ENCODE measurements around the gene ACYP1.

Gene ACYP1

GRCh38 chr14:75063491-75064204 is at the start of gene ACYP1:
Gene ACYP1, minus strand, starts transcription at chr14:75064024. Its CDS starts 471 bp downstream, at chr14:75063553.
- peak; percentile 69 to 89 (median 78) for DNase-seq

- DNase-seq = no peak
These were observed 46.1 kb upstream of the ACYP1 start for GRCh38 chr14:75109877-75110276.

GRCh38 chr14:75107186-75107585 is 43.4 kb upstream of the ACYP1 start:
- no peak for DNase-seq

GRCh38 chr14:75101491-75101890 is 37.7 kb upstream of the ACYP1 start:
- no peak for DNase-seq

- DNase-seq = no peak
These were observed 34.9 kb upstream of the ACYP1 start for GRCh38 chr14:75098682-75099081.

GRCh38 chr14:75098212-75098611 is 34.4 kb upstream of the ACYP1 start:
- no peak for DNase-seq

GRCh38 chr14:75096959-75097358 is 33.1 kb upstream of the ACYP1 start:
- DNase-seq = no peak

- no peak for DNase-seq
These were observed 31.9 kb upstream of the ACYP1 start for GRCh38 chr14:75095690-75096089.

GRCh38 chr14:75094896-75095295 is 31.1 kb upstream of the ACYP1 start:
- no peak for DNase-seq

GRCh38 chr14:75092698-75093097 is 28.9 kb upstream of the ACYP1 start:
- no peak for DNase-seq

GRCh38 chr14:75091251-75091650 is 27.4 kb upstream of the ACYP1 start:
- DNase-seq = no peak

GRCh38 chr14:75090353-75090752 is 26.5 kb upstream of the ACYP1 start:
- no peak for DNase-seq

- DNase-seq = peak; percentile 2 to 5 (median 2)
These were observed 24.9 kb upstream of the ACYP1 start for GRCh38 chr14:75088566-75089373.

- no peak for DNase-seq
These were observed 24.3 kb upstream of the ACYP1 start for GRCh38 chr14:75088153-75088552.

GRCh38 chr14:75084513-75084912 is 20.7 kb upstream of the ACYP1 start:
- DNase-seq = no peak

- no peak for DNase-seq
These were observed 19.4 kb upstream of the ACYP1 start for GRCh38 chr14:75083271-75083670.

- no peak for DNase-seq
These were observed 17.9 kb upstream of the ACYP1 start for GRCh38 chr14:75081660-75082229.

GRCh38 chr14:75079521-75079920 is 15.7 kb upstream of the ACYP1 start:
- DNase-seq = no peak

- no peak for DNase-seq
These were observed 14.0 kb upstream of the ACYP1 start for GRCh38 chr14:75077794-75078193.

- DNase-seq = no peak
These were observed 6.6 kb upstream of the ACYP1 start for GRCh38 chr14:75070383-75070782.

GRCh38 chr14:75069811-75070145 is 6.0 kb upstream of the ACYP1 start:
- no peak for DNase-seq

GRCh38 chr14:75069121-75069810 is 5.4 kb upstream of the ACYP1 start, which contains the start of gene ZC2HC1C:
Gene ZC2HC1C, plus strand, starts transcription at chr14:75069641. Its CDS starts 933 bp downstream, at chr14:75070574.
- peak; percentile 37 to 44 (median 41) for DNase-seq
